Coronary artery (tissue), 2 donors: ENCODE data around the gene FBXL7.

Experiments used
- DNase-seq: peaks from one replicate; pipeline ENCODE4 v3.0.0-alpha.2; 2017; ENCODE audit warnings: low spot score
- H3K27ac ChIP-seq, 2 donors: fragments of 200-600 bp; sonication (generic); one replicate each; pipeline ENCODE4 v1.5.1; 2016 to 2019
- H3K4me3 ChIP-seq: fragments of 200-600 bp; sonication (generic); 2 replicates; pipeline ENCODE4 v1.5.1; 2016; ENCODE audit warnings: mild to moderate bottlenecking, moderate library complexity
- TF ChIP-seq, protein P1 (sequence below): fragments of 200-600 bp; sonication (generic); IDR thresholded peaks from one replicate; pipeline ENCODE4 v1.5.1; 2019; ENCODE audit warnings: antibody characterized with exemption

The FBXL7 gene

DNA sequence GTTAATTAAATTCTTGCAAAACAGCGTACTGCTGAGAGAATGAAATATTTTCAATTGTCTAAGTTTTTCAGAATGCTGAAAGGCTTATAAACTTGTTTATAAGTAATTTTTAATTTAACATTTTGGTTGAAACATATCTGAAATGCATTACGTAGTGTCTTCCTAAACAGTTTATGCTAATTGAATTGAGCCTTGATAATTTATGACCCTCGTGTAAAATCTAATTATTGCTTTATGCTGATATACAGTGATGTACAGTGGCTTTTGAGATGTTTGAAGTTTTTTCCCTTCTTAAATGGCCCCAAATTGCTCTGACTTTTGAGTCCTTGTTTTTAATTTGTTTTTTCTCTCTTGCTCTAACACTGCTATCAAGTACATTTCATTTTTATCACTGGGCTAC lies 262.7 kb downstream of the FBXL7 start:
- no peak for DNase-seq
- Histone ChIP-seq H3K27ac (no peak overlapping the region), H3K4me3 (no peak overlapping the region)
- TF ChIP-seq, protein P1, sequence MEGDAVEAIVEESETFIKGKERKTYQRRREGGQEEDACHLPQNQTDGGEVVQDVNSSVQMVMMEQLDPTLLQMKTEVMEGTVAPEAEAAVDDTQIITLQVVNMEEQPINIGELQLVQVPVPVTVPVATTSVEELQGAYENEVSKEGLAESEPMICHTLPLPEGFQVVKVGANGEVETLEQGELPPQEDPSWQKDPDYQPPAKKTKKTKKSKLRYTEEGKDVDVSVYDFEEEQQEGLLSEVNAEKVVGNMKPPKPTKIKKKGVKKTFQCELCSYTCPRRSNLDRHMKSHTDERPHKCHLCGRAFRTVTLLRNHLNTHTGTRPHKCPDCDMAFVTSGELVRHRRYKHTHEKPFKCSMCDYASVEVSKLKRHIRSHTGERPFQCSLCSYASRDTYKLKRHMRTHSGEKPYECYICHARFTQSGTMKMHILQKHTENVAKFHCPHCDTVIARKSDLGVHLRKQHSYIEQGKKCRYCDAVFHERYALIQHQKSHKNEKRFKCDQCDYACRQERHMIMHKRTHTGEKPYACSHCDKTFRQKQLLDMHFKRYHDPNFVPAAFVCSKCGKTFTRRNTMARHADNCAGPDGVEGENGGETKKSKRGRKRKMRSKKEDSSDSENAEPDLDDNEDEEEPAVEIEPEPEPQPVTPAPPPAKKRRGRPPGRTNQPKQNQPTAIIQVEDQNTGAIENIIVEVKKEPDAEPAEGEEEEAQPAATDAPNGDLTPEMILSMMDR: no peak

GRCh38 chr5:15763754-15764153 lies 263.8 kb downstream of the FBXL7 start:
- no peak for DNase-seq

GRCh38 chr5:15768936-15769335 lies 269.0 kb downstream of the FBXL7 start:
- no peak for DNase-seq
- Histone ChIP-seq H3K27ac (no peak overlapping the region), H3K4me3 (no peak overlapping the region)
- TF ChIP-seq, protein P1: no peak

More at GRCh38 chr5:15763754-15764153, 263.8 kb downstream of the FBXL7 start:
- Histone ChIP-seq H3K4me3 (no peak overlapping the region), H3K27ac (no peak overlapping the region)
- TF ChIP-seq, protein P1: no peak

- no peak overlapping the region for H3K27ac ChIP-seq
- TF ChIP-seq, protein P1: no peak
Measured at GRCh38 chr5:15772131-15772530, 272.2 kb downstream of the FBXL7 start.

GRCh38 chr5:15774632-15775031 lies 274.7 kb downstream of the FBXL7 start:
- no peak overlapping the region for H3K4me3 ChIP-seq

More at GRCh38 chr5:15772131-15772530, 272.2 kb downstream of the FBXL7 start:
- H3K4me3 ChIP-seq: no peak overlapping the region
- no peak for DNase-seq

GRCh38 chr5:15776346-15776745 lies 276.4 kb downstream of the FBXL7 start:
- Histone ChIP-seq H3K27ac (no peak overlapping the region), H3K4me3 (no peak overlapping the region)
- no peak for DNase-seq
- TF ChIP-seq, protein P1: no peak

More at GRCh38 chr5:15774632-15775031, 274.7 kb downstream of the FBXL7 start:
- TF ChIP-seq, protein P1: no peak
- DNase-seq: no peak
- H3K27ac ChIP-seq: no peak overlapping the region

DNA sequence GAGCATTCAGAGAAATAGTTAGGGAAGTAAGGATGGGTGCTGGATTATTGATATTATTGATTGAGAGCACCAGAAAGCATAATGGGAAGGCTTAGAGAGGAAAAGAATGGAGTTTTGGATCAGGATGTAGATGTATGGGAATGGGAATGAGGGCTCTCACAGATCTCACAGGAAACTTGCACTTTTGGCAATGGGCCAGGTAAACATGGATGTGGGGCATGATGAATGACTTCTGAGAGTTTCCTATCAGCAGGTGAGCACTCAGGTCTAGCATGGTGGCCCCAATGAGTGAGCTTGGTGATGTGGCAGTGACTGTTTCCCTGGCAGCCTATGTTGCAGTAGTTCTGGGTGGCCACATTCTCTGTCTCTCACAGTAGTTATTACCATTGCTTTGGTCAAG lies 283.8 kb downstream of the FBXL7 start:
- TF ChIP-seq, protein P1: no peak
- Histone ChIP-seq H3K27ac (no peak overlapping the region), H3K4me3 (no peak overlapping the region)
- DNase-seq: no peak
